Measurements from ENCODE around the gene LRIG2.
"Not testable (repeated sequence)": the region's sequence is repeated elsewhere in the genome, so short reads cannot be mapped to it uniquely, and the experiment has no call there.

The LRIG2 gene, protein sequence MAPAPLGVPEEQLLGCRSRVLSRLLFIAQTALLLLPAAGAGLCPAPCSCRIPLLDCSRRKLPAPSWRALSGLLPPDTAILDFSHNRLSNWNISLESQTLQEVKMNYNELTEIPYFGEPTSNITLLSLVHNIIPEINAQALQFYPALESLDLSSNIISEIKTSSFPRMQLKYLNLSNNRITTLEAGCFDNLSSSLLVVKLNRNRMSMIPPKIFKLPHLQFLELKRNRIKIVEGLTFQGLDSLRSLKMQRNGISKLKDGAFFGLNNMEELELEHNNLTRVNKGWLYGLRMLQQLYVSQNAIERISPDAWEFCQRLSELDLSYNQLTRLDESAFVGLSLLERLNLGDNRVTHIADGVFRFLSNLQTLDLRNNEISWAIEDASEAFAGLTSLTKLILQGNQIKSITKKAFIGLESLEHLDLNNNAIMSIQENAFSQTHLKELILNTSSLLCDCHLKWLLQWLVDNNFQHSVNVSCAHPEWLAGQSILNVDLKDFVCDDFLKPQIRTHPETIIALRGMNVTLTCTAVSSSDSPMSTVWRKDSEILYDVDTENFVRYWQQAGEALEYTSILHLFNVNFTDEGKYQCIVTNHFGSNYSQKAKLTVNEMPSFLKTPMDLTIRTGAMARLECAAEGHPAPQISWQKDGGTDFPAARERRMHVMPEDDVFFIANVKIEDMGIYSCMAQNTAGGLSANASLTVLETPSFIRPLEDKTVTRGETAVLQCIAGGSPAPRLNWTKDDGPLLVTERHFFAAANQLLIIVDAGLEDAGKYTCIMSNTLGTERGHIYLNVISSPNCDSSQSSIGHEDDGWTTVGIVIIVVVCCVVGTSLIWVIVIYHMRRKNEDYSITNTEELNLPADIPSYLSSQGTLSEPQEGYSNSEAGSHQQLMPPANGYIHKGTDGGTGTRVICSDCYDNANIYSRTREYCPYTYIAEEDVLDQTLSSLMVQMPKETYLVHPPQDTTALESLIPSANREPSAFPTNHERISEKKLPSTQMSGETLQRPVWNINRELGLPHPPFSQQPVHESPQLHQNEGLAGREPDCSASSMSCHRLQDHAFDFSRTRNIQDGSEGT

DNA sequence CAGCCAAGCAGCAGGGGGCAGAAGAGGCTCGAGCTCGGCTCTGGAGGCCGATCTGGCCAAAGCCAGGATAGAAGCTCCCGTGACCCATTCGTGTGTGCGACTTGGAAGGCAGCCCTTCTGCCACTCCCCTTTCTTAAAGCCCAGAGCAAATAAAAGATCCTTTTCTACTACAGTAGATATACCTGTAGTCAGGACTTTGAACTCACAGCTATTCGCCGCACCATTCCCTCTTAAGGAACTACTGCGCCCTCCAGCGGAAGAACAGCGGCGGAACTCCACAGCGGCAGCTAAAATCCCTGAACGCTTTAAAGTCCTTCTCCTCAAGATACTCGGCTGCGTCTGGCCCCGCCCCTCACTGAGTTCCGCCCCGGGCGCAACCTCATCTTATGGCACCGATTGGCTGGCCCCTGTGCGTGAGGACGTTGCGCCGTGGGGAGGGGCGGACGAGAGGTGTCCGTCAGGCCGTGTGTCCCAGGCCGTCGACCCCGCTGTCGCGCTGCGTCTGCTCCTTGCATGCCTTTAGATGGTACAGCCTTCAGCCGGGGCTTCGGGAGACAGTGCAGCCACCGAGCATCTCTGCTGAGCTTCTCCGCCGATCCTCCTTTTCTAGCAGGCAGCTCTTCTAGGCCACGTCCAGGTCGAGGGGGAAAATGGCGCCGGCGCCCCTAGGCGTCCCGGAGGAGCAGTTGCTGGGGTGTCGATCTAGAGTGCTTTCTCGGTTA is at the start of gene LRIG2:
Gene LRIG2, plus strand, starts transcription at position 442 of the 722 bp plus-strand sequence. Its CDS starts 209 bp downstream, at position 651.
- no peaks in the 10 kb centered on the region for H3K27me3 ChIP-seq (ENCODE audit: control insufficient read depth in 5 of 5, insufficient read depth in 4 of 5, low read length in 5 of 5)

DNA sequence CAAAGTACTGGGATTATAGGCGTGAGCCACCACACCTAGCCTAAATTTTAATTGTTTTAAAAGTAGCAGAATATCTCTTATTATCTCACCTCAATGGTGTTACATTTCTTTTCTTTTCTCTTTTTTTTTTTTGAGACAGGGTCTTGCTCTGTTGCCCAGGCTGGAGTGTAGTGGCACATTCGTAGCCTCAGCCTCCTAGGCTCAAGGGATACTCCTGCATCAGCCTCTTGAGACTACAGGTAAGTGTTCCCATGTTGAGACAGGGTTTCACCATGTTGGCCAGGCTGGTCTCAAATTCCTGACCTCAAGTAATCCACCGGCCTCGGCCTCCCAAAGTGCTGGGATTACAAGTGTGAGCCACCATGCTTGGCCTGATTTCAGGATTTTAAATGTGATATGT is 49.7 kb upstream of the LRIG2 start:
- H3K9me3 ChIP-seq (ENCODE audit: control insufficient read depth in 5 of 5, low read length in 5 of 5); H3K27ac ChIP-seq (ENCODE audit: low read depth, low read length); H3K4me3 ChIP-seq (ENCODE audit: low read depth in 1 of 5, low read length in 5 of 5); H3K27me3 ChIP-seq (ENCODE audit: control insufficient read depth in 5 of 5, insufficient read depth in 4 of 5, low read length in 5 of 5); H3K36me3 ChIP-seq (ENCODE audit: control insufficient read depth in 5 of 5, insufficient read depth in 5 of 5, low read length in 5 of 5); H3K9ac ChIP-seq (ENCODE audit: low read length in 5 of 5); H3K4me1 ChIP-seq (ENCODE audit: control insufficient read depth in 5 of 5, insufficient read depth in 5 of 5, low read length in 5 of 5): not testable (repeated sequence)

More for the DNA sequence above, at the start of gene LRIG2:
- Histone ChIP-seq H3K4me1 (ENCODE audit: control insufficient read depth in 5 of 5, insufficient read depth in 5 of 5, low read length in 5 of 5) (peaks cover 2 to 40% (median 25%) of the 10 kb centered on the region in 5 donors), H3K4me3 (ENCODE audit: low read depth in 1 of 5, low read length in 5 of 5) (peak within 1 kb of the TSS; percentile 95 to 99 (median 98)), H3K9ac (ENCODE audit: low read length in 5 of 5) (peak within 1 kb of the TSS; percentile 88 to 95 (median 92)), H3K36me3 (ENCODE audit: control insufficient read depth in 5 of 5, insufficient read depth in 5 of 5, low read length in 5 of 5) (peaks cover 0 to under 1% (median 0%) of the 10 kb centered on the region in 5 donors), H3K9me3 (ENCODE audit: control insufficient read depth in 5 of 5, low read length in 5 of 5) (no peaks in the 10 kb centered on the region), H3K27ac (ENCODE audit: low read depth, low read length) (peak within 1 kb of the TSS; percentile 91)

DNA sequence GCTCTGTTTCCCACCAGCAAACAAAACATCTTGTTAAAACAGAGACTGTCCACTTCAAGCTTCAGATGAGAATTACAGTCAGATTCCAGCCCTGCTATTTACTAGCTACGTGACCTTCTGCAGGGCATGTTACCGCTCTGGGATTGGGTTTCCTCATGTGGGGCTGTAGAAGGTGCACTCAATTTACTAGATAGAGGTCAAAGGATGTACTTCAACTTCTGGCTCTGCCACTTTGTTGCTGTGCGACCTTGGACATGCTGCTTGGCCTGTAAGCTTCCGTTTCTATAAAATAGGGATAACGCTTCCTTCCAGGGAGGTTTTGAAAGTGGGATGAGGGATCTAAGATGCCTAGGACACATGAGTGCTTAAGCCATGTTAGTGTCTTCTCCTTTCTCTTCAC is 46.0 kb upstream of the LRIG2 start:
- Histone ChIP-seq H3K27me3 (ENCODE audit: control insufficient read depth in 5 of 5, insufficient read depth in 4 of 5, low read length in 5 of 5) (no peaks in the 10 kb centered on the region), H3K36me3 (ENCODE audit: control insufficient read depth in 5 of 5, insufficient read depth in 5 of 5, low read length in 5 of 5) (no peaks in the 10 kb centered on the region), H3K9ac (ENCODE audit: low read length in 5 of 5) (no peak overlapping the region), H3K9me3 (ENCODE audit: control insufficient read depth in 5 of 5, low read length in 5 of 5) (no peaks in the 10 kb centered on the region), H3K4me3 (ENCODE audit: low read depth in 1 of 5, low read length in 5 of 5) (no peak overlapping the region), H3K4me1 (ENCODE audit: control insufficient read depth in 5 of 5, insufficient read depth in 5 of 5, low read length in 5 of 5) (peaks cover 0 to 6% (median 4%) of the 10 kb centered on the region in 5 donors), H3K27ac (ENCODE audit: low read depth, low read length) (no peak overlapping the region)

DNA sequence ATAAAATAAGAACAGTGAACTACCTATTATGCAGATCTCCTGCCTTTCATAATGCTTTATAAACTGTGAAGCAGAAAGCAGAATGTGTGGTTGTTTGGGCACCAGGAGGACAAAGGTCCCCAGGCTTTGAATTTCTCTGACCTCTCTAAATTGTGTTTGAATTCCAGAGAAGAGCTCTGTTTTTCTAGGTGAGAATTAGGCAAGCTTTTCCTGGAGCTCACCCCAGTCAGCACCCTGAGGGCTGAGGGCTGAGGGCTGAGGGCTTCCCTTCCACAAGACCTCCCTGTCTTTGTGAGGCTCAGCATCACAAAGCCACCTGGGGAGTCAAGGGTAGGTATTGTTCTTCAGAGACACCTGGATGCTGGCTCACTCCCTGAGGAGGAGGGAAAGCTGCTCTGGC is 45.5 kb upstream of the LRIG2 start:
- Histone ChIP-seq H3K9me3 (ENCODE audit: control insufficient read depth in 5 of 5, low read length in 5 of 5) (no peaks in the 10 kb centered on the region), H3K27me3 (ENCODE audit: control insufficient read depth in 5 of 5, insufficient read depth in 4 of 5, low read length in 5 of 5) (no peaks in the 10 kb centered on the region), H3K36me3 (ENCODE audit: control insufficient read depth in 5 of 5, insufficient read depth in 5 of 5, low read length in 5 of 5) (no peaks in the 10 kb centered on the region), H3K4me3 (ENCODE audit: low read depth in 1 of 5, low read length in 5 of 5) (no peak overlapping the region), H3K4me1 (ENCODE audit: control insufficient read depth in 5 of 5, insufficient read depth in 5 of 5, low read length in 5 of 5) (peaks cover 0 to 6% (median 4%) of the 10 kb centered on the region in 5 donors), H3K27ac (ENCODE audit: low read depth, low read length) (no peak overlapping the region), H3K9ac (ENCODE audit: low read length in 5 of 5) (no peak overlapping the region)

DNA sequence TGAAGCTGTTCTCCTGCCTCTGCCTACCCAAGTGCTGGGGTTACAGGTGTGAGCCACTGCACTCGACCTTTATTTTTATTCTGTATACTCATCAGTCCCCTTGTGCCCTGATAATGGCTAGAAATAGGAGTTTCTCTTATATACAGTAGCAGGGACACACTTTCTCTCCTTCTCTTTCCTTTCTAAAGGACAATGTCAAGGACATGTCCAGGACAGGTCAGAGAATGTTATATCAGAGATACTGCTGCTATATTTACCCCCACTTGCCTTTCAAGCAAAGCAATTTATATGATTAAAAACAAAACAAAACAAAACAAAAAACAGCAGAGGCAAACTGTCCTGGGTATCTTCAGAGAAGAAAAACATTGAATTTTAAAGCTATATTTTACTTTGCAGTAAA is 43.2 kb upstream of the LRIG2 start:
- Histone ChIP-seq H3K4me1 (ENCODE audit: control insufficient read depth in 5 of 5, insufficient read depth in 5 of 5, low read length in 5 of 5) (peaks cover 0 to 6% (median 4%) of the 10 kb centered on the region in 5 donors), H3K9ac (ENCODE audit: low read length in 5 of 5) (no peak overlapping the region), H3K36me3 (ENCODE audit: control insufficient read depth in 5 of 5, insufficient read depth in 5 of 5, low read length in 5 of 5) (no peaks in the 10 kb centered on the region), H3K27me3 (ENCODE audit: control insufficient read depth in 5 of 5, insufficient read depth in 4 of 5, low read length in 5 of 5) (no peaks in the 10 kb centered on the region), H3K9me3 (ENCODE audit: control insufficient read depth in 5 of 5, low read length in 5 of 5) (no peaks in the 10 kb centered on the region), H3K27ac (ENCODE audit: low read depth, low read length) (no peak overlapping the region), H3K4me3 (ENCODE audit: low read depth in 1 of 5, low read length in 5 of 5) (no peak overlapping the region)

DNA sequence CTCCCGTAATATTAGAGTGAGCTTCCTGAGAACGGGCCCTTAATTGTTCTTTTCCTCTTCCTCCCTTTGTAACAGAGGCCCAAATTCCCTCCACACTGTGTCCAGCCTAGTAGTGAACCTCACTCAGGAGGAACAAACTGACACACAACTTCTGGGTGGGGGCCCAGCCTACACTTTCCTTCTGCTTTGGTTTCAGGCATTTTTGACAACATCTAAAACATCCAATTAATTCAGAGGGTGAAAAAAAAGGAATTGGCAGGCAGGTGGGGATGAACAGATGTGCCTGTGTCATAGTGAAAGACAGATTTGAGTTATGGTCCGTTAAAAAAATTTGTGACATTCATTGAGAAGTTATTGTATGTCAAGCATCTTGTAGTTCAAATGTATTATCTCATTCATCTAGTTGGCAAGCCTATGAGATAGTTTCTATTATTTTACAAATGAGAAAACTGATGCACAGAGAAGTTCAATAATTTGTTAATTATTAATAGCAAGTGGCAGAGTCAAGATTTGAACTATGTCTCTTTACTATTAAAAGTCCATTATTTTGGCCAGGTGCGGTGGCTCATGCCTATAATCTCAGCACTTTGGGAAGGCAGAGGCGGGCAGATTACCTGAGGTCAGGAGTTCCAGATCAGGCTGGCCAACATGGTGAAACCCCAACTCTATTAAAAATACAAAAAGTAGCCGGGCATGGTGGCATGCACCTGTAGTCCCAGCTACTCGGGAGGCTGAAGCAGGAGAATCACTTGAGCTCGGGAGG is 41.6 kb upstream of the LRIG2 start:
- H3K27ac ChIP-seq (ENCODE audit: low read depth, low read length), result no peak overlapping the region
- no peaks in the 10 kb centered on the region for H3K9me3 ChIP-seq (ENCODE audit: control insufficient read depth in 5 of 5, low read length in 5 of 5)
- no peaks in the 10 kb centered on the region for H3K36me3 ChIP-seq (ENCODE audit: control insufficient read depth in 5 of 5, insufficient read depth in 5 of 5, low read length in 5 of 5)
- H3K4me1 ChIP-seq (ENCODE audit: control insufficient read depth in 5 of 5, insufficient read depth in 5 of 5, low read length in 5 of 5), result peaks cover 0 to 6% (median 4%) of the 10 kb centered on the region in 5 donors
- H3K9ac ChIP-seq (ENCODE audit: low read length in 5 of 5), result no peak overlapping the region
- H3K27me3 ChIP-seq (ENCODE audit: control insufficient read depth in 5 of 5, insufficient read depth in 4 of 5, low read length in 5 of 5), result no peaks in the 10 kb centered on the region
- H3K4me3 ChIP-seq (ENCODE audit: low read depth in 1 of 5, low read length in 5 of 5), result no peak overlapping the region

DNA sequence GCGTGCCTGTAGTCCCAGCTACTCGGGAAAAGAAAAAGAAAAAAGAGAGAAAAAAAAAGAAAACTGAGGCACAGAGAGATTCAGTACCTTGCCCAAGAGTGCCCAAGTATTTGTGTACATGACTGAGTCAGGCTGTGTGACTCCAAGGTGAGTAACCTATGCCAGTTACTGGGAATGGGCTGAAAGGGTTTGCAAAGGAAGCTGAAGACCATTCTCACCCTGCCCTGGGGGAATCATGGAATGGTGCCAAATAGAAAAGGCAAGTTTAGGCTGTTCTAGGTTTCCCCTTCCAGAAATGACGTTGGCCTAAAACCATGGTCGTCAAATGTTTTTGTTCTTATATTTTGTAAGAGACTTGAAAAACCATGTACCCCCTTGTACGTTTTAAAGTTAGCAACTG is 37.9 kb upstream of the LRIG2 start:
- H3K4me3 ChIP-seq (ENCODE audit: low read depth in 1 of 5, low read length in 5 of 5), result no peak overlapping the region
- peaks cover 0 to 6% (median 0%) of the 10 kb centered on the region in 5 donors for H3K4me1 ChIP-seq (ENCODE audit: control insufficient read depth in 5 of 5, insufficient read depth in 5 of 5, low read length in 5 of 5)
- no peak overlapping the region for H3K9ac ChIP-seq (ENCODE audit: low read length in 5 of 5)
- H3K36me3 ChIP-seq (ENCODE audit: control insufficient read depth in 5 of 5, insufficient read depth in 5 of 5, low read length in 5 of 5), result no peaks in the 10 kb centered on the region
- no peaks in the 10 kb centered on the region for H3K27me3 ChIP-seq (ENCODE audit: control insufficient read depth in 5 of 5, insufficient read depth in 4 of 5, low read length in 5 of 5)
- no peaks in the 10 kb centered on the region for H3K9me3 ChIP-seq (ENCODE audit: control insufficient read depth in 5 of 5, low read length in 5 of 5)
- H3K27ac ChIP-seq (ENCODE audit: low read depth, low read length), result no peak overlapping the region

DNA sequence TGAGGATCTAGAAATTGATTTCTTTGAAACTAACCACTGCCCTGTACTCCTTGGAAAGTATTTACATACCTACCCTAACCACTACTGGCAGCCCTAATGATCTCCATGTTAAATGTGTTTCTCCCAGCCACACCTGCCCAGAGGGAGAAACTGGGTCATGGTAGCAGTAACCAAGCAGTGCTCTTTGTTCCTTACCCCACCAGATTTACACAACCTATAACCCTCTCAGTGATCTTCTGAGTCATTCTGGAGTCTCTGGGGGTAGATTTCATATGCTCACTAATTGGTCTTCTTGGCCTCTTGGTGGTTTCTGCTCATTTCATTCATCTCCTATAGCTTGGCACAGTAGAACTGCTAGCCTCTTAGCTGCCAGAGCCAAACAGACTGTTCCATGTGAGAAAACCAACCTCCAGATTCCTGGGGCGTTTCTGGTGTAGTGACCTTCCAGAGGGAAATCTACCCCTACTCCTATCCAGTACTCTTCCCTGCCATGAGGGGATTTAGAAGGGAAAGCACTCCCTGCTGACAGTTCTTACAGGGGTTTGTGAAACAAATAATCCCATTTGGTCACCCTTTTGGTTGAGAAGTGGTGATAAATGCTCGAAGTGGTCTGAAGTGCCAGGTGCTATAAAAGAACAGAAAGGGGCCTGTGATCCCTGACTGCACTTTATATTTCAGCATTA is 36.2 kb upstream of the LRIG2 start:
- H3K9ac ChIP-seq (ENCODE audit: low read length in 5 of 5), result no peak overlapping the region
- no peaks in the 10 kb centered on the region for H3K9me3 ChIP-seq (ENCODE audit: control insufficient read depth in 5 of 5, low read length in 5 of 5)
- no peaks in the 10 kb centered on the region for H3K27me3 ChIP-seq (ENCODE audit: control insufficient read depth in 5 of 5, insufficient read depth in 4 of 5, low read length in 5 of 5)
- H3K4me3 ChIP-seq (ENCODE audit: low read depth in 1 of 5, low read length in 5 of 5), result no peak overlapping the region
- H3K4me1 ChIP-seq (ENCODE audit: control insufficient read depth in 5 of 5, insufficient read depth in 5 of 5, low read length in 5 of 5), result no peaks in the 10 kb centered on the region
- H3K27ac ChIP-seq (ENCODE audit: low read depth, low read length), result no peak overlapping the region
- H3K36me3 ChIP-seq (ENCODE audit: control insufficient read depth in 5 of 5, insufficient read depth in 5 of 5, low read length in 5 of 5), result no peaks in the 10 kb centered on the region

DNA sequence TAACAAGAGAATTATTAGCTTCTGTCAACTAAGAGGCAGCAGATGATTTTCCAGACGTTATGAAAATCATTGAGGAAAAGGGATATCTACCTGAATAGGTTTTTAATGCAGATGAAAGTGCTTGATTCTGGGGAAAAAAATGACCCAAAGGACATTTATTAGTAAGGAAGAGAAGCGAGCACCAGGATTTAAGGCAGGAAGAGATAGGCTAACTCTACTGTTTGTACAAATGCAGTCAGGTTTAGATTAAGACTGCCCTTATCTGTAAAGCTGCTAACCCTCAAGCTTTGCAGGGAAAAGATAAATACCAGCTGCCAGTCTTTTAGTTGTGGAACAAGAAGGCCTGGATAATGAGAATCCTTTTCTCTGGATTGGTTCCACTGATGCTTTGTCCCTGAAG is 33.0 kb upstream of the LRIG2 start:
- Histone ChIP-seq H3K4me3 (ENCODE audit: low read depth in 1 of 5, low read length in 5 of 5) (no peak overlapping the region), H3K27ac (ENCODE audit: low read depth, low read length) (no peak overlapping the region), H3K9me3 (ENCODE audit: control insufficient read depth in 5 of 5, low read length in 5 of 5) (no peaks in the 10 kb centered on the region), H3K27me3 (ENCODE audit: control insufficient read depth in 5 of 5, insufficient read depth in 4 of 5, low read length in 5 of 5) (no peaks in the 10 kb centered on the region), H3K4me1 (ENCODE audit: control insufficient read depth in 5 of 5, insufficient read depth in 5 of 5, low read length in 5 of 5) (peaks cover 6 to 29% (median 18%) of the 10 kb centered on the region in 5 donors), H3K36me3 (ENCODE audit: control insufficient read depth in 5 of 5, insufficient read depth in 5 of 5, low read length in 5 of 5) (no peaks in the 10 kb centered on the region), H3K9ac (ENCODE audit: low read length in 5 of 5) (no peak overlapping the region)
